GM12875 (cell line): ENCODE data around the gene SEC24C.
"Not testable (repeated sequence)": the region's sequence is repeated elsewhere in the genome, so short reads cannot be mapped to it uniquely, and the experiment has no call there.

Experiments
- H3K4me3 ChIP-seq: one replicate; pipeline ENCODE4 v1.5.1; 2011; ENCODE audit warnings: low read depth, low read length, control low read depth
- CTCF ChIP-seq: IDR thresholded peaks from 2 replicates; pipeline ENCODE4 v1.5.1; 2011; ENCODE audit warnings: low read depth, mild to moderate bottlenecking, control low read depth, inconsistent platforms, low read length, moderate library complexity, borderline replicate concordance; ENCODE audit not compliant: insufficient read depth

SEC24C gene

GRCh38 chr10:73734028-73734720 lies 10.0 kb upstream of the SEC24C start:
- no peak for TF ChIP-seq CTCF
- no peak overlapping the region for H3K4me3 ChIP-seq

- TF ChIP-seq CTCF, result no peak
- no peak overlapping the region for H3K4me3 ChIP-seq
Measured at GRCh38 chr10:73734796-73735305, 9.3 kb upstream of the SEC24C start.

- H3K4me3 ChIP-seq, result not testable (repeated sequence)
Measured at GRCh38 chr10:73740501-73741254, 3.5 kb upstream of the SEC24C start.

- no peak for TF ChIP-seq CTCF
- no peak overlapping the region for H3K4me3 ChIP-seq
Measured at GRCh38 chr10:73742454-73742734, 1.8 kb upstream of the SEC24C start.

- TF ChIP-seq CTCF, result no peak
- H3K4me3 ChIP-seq, result peak overlapping the region; percentile 85
Measured at GRCh38 chr10:73743327-73743904, 756 bp upstream of the SEC24C start.

- TF ChIP-seq CTCF, result no peak
- peak overlapping the region; percentile 85 for H3K4me3 ChIP-seq
Measured at GRCh38 chr10:73744664-73744975, 448 bp downstream of the SEC24C start.

GRCh38 chr10:73746721-73747120 lies 2.5 kb downstream of the SEC24C start:
- no peak overlapping the region for H3K4me3 ChIP-seq
- no peak for TF ChIP-seq CTCF
